ENCODE results near the gene CLHC1.

DNA sequence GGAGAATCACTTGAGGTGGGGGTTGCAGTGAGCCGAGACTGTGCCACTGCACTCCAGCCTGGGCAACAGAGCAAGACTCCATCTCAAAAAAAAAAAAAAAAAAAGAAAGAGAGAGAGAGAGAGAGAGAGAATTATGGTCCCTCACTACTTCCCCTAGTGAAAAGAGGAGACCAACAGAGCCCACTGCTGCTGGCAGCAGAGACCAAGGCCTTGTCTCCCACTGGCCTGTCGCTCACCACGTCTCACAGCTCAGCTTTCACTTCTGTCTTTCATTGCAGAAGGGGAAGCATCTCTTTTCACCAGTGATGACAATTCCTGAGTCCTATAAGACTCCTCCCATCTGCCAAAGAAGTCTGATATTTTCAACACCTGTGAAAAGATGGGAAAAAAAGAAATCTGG lies 81.3 kb downstream of the CLHC1 start:
- TF ChIP-seq EZH2phosphoT487 (IDR thresholded peaks at IDR 0.05; ENCODE audit: insufficient read depth, low read depth) (no peak), EZH2 (IDR thresholded peaks at IDR 0.05; ENCODE audit: insufficient read depth, poor library complexity, severe bottlenecking) (no peak)

Data from GM23248 (cell line).